HG02938 (cell line): ENCODE data around the gene ZNF236.
"Not testable (repeated sequence)": the region's sequence is repeated elsewhere in the genome, so short reads cannot be mapped to it uniquely, and the experiment has no call there.

Source experiments
- ATAC-seq: cut with Tn5 transposase; IDR thresholded peaks from one replicate; pipeline ENCODE4 v1.9.1; 2021; ENCODE audit warnings: mild to moderate bottlenecking, moderate library complexity; ENCODE audit not compliant: unreplicated experiment

Gene ZNF236

GRCh38 chr18:77017355-77017754 is 195.0 kb downstream of the ZNF236 start:
- no peak for ATAC-seq

GRCh38 chr18:77018650-77019049 is 196.3 kb downstream of the ZNF236 start:
- not testable (repeated sequence) for ATAC-seq

- ATAC-seq = no peak
Observed at GRCh38 chr18:77019641-77020040, 197.3 kb downstream of the ZNF236 start.
